ENCODE measurements around the gene JADE3.

JADE3 gene
- 0 to 1.6 (median 0.92) reads per million in 9 experiments for total RNA-seq

DNA sequence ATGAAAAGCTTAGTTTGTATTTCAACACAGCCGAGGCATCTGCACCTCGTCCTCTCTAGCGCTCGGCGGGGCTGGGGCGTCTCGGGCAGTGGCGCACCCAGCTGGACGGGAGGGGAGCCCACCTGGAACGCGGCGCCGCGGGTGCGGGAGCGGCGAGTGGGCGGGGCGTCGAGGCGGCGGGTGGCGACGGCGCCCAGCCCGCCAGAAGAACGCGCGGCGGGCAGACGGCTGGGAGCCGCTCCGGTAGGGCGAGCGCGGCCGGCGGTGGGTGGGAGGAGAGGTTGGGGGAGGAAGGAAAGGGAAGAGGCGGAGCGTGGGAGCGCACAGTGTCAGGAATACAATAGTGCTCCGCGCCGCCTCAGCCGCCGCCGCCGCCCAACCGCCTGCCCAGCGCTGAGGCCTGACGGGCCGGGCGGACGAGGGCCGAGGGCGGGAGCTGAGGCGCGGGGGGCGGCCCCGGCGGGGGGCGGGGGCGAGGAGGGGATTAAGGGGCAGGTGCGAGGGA is at the start of gene JADE3:
Gene JADE3, plus strand, starts transcription at position 324 of the 505 bp plus-strand sequence. CDS start 72,474 bp downstream, outside the sequence.
- Mint-ChIP-seq H3K4me3 (peak within 1 kb of the TSS; percentile 70 to 75), H3K9me3 (no peaks in the 10 kb centered on the region), H3K36me3 (ENCODE audit: insufficient read depth) (no peaks in the 10 kb centered on the region), H3K27me3 (peaks cover 23 to 24% of the 10 kb centered on the region in 2 donors), H3K27ac (no peak within 1 kb of the TSS), H3K4me1 (ENCODE audit: low read depth in 2 of 2) (peaks cover 5 to 6% of the 10 kb centered on the region in 2 donors)
- peak in 1 of 3 experiments; percentile 3 for DNase-seq
- ATAC-seq (replicated peaks), result peak; percentile 62

- ATAC-seq (replicated peaks), result no peak
- no peak overlapping the region for H3K27ac Mint-ChIP-seq
- H3K4me1 Mint-ChIP-seq (ENCODE audit: low read depth in 2 of 2), result no peaks in the 10 kb centered on the region
- no peak overlapping the region for H3K4me3 Mint-ChIP-seq
- no peaks in the 10 kb centered on the region for H3K27me3 Mint-ChIP-seq
- no peaks in the 10 kb centered on the region for H3K9me3 Mint-ChIP-seq
- no peak for DNase-seq
- peaks cover 20% of the 10 kb centered on the region for H3K36me3 Mint-ChIP-seq (ENCODE audit: insufficient read depth)
Measured at GRCh38 chrX:46863072-46863471, 49.1 kb upstream of the JADE3 start.

DNA sequence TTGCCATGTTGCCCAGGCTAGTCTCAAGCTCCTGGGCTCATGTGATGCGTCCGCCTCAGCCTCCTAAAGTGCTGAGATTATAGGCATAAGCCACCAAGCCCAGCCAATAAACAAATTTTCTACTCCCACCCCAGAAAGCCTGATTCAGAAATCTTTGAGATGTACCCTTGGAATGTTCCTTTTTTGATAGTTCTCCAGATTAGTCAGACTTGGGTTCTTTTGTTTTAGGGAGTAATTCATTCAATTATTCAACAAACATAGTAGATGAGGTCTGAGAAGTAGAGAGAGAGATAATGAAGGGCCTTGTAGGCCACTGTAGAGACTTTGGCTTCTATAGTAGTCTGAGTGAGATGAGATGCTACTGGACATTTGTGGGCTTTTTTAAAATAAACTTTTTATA is 47.6 kb upstream of the JADE3 start:
- no peak overlapping the region for H3K4me3 Mint-ChIP-seq
- peaks cover 18% of the 10 kb centered on the region for H3K36me3 Mint-ChIP-seq (ENCODE audit: insufficient read depth)
- H3K27ac Mint-ChIP-seq, result no peak overlapping the region
- no peak for ATAC-seq (replicated peaks)
- no peaks in the 10 kb centered on the region for H3K9me3 Mint-ChIP-seq
- H3K27me3 Mint-ChIP-seq, result no peaks in the 10 kb centered on the region
- no peak for DNase-seq
- H3K4me1 Mint-ChIP-seq (ENCODE audit: low read depth in 2 of 2), result no peaks in the 10 kb centered on the region

GRCh38 chrX:46865281-46865680 is 46.9 kb upstream of the JADE3 start:
- H3K4me1 Mint-ChIP-seq (ENCODE audit: low read depth in 2 of 2), result no peaks in the 10 kb centered on the region
- H3K4me3 Mint-ChIP-seq, result no peak overlapping the region
- ATAC-seq (replicated peaks) (no peak), DNase-seq (no peak)
- H3K27me3 Mint-ChIP-seq, result no peaks in the 10 kb centered on the region
- peaks cover 16% of the 10 kb centered on the region for H3K36me3 Mint-ChIP-seq (ENCODE audit: insufficient read depth)
- no peak overlapping the region for H3K27ac Mint-ChIP-seq
- no peaks in the 10 kb centered on the region for H3K9me3 Mint-ChIP-seq

DNA sequence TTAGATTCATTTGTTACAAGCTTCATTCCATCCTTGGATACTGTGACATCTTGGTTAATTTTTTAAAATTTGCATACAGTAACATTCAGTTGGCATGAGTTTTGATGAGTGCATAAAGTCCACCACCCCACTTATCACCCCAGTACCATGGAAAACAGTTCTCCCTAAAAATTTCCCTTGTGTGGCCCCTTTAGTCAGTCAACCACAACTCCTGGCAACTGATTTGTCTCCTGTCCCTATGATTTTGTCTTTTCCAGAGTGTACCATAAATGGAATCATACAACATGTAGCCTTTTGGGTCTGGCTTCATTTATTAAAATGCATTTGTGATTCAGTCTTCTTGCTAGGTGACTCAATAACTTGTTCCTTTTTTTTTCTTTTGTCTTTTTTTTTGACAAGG is 45.5 kb upstream of the JADE3 start:
- no peaks in the 10 kb centered on the region for H3K27me3 Mint-ChIP-seq
- ATAC-seq (replicated peaks) (no peak), DNase-seq (no peak)
- H3K27ac Mint-ChIP-seq, result peak overlapping the region in 1 of 2 donors; percentile 28
- H3K4me1 Mint-ChIP-seq (ENCODE audit: low read depth in 2 of 2), result no peaks in the 10 kb centered on the region
- no peaks in the 10 kb centered on the region for H3K9me3 Mint-ChIP-seq
- H3K36me3 Mint-ChIP-seq (ENCODE audit: insufficient read depth), result peaks cover 20% of the 10 kb centered on the region
- no peak overlapping the region for H3K4me3 Mint-ChIP-seq

DNA sequence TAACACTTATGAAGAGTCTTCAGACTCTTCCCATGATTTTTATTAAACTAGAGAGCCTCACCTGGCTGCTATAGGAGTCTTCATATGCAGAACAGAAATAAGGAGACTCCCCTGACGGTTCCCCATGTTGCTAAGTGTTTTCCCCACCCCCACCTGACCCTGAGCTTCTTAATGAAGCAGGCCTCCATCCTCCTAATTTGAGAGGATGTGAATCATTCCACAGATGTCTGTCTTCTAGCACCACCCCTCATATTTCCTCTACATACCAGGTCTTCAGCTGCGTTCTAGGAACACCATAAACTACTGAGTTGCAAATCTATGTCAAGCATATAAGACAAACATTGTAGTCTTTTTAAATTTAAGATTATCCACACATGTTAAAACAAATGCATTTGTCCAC is 38.5 kb upstream of the JADE3 start:
- Mint-ChIP-seq H3K36me3 (ENCODE audit: insufficient read depth) (peaks cover 20% of the 10 kb centered on the region), H3K27ac (no peak overlapping the region), H3K9me3 (no peaks in the 10 kb centered on the region), H3K4me1 (ENCODE audit: low read depth in 2 of 2) (peaks cover 0 to 12% of the 10 kb centered on the region in 2 donors), H3K27me3 (no peaks in the 10 kb centered on the region), H3K4me3 (no peak overlapping the region)
- DNase-seq (no peak), ATAC-seq (replicated peaks) (no peak)

DNA sequence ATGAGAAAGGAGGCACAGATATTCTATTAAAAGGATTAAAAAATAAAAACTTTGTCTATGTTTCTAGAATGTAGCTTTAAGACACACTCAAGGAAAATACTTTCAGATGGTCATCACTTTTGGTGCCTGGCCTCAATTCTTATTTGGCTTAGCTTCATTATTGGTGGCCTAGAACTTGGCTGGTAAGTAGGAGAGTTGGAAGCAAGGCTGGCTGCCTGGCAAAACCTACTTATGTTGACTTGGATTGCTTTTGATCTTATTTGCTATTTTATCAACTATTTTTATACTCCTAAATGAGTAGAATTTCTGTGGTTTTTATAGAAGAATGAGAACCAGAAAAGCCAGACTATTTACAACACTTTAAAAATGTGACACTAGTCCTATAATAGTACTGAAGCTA is 35.3 kb upstream of the JADE3 start:
- Mint-ChIP-seq H3K4me3 (no peak overlapping the region), H3K36me3 (ENCODE audit: insufficient read depth) (peaks cover 17% of the 10 kb centered on the region), H3K4me1 (ENCODE audit: low read depth in 2 of 2) (peaks cover 0 to 12% of the 10 kb centered on the region in 2 donors), H3K27ac (no peak overlapping the region), H3K9me3 (no peaks in the 10 kb centered on the region), H3K27me3 (no peaks in the 10 kb centered on the region)
- no peak for ATAC-seq (replicated peaks)
- no peak for DNase-seq

DNA sequence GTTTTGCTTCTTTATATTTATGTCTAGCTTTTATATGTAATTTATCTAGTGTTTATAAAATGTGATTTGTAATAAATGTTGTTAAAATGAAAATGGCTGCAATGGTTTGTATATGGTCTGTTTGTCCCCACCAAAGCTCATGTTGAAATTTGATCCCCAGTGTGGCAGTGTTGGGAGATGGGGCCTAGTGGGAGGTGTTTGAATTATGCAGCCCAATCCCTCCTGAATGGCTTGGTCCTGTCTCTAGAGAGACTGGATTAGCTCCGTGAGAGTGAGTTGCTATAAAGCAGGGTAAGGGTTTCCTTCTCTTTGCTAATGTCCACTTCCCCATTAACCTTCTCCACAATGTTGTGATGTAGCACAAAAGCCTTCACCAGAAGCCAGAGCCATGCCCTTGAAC is 30.0 kb upstream of the JADE3 start:
- Mint-ChIP-seq H3K4me3 (no peak overlapping the region), H3K27ac (no peak overlapping the region), H3K27me3 (no peaks in the 10 kb centered on the region), H3K4me1 (ENCODE audit: low read depth in 2 of 2) (no peaks in the 10 kb centered on the region), H3K36me3 (ENCODE audit: insufficient read depth) (peaks cover 14% of the 10 kb centered on the region), H3K9me3 (no peaks in the 10 kb centered on the region)
- no peak for ATAC-seq (replicated peaks)
- no peak for DNase-seq

DNA sequence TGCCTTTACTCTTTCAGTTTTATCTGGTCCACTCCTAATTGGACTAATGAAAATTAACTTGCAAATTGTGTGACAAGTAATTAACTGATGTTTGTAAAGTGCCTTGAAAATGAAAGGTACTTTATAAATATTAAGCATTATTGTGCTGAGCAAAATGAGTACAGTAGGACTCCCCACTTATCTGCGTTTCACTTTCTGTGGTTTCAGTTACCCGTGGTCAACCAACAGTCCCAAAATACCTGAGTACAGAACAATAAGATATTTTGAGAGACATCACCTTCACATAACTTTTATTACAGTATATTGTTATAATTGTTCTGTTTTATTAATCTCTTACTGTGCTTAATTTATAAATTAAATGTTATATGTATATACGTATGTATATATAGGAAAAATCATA is 27.4 kb upstream of the JADE3 start:
- Mint-ChIP-seq H3K36me3 (ENCODE audit: insufficient read depth) (peaks cover 10% of the 10 kb centered on the region), H3K4me1 (ENCODE audit: low read depth in 2 of 2) (no peaks in the 10 kb centered on the region), H3K4me3 (no peak overlapping the region), H3K9me3 (no peaks in the 10 kb centered on the region), H3K27me3 (no peaks in the 10 kb centered on the region), H3K27ac (no peak overlapping the region)
- DNase-seq (no peak), ATAC-seq (replicated peaks) (no peak)

DNA sequence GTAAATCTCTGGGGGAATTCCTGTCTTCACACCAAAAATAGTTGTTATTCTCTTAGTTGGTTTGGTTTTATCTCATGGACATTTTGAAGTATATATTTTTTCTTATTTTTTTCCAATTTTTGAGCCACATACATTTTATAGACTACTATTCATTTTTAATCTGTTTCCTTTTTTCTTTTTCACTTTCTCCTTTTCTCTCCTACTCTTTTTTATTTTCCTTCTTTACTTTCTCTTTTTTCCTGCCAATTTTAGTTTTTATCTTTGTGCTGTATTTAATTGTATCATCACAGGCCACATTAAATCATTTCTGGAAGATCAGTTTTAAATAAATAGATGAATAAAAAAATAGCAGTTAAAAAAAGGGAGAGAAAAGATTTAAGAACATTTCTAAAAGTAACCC is 14.0 kb upstream of the JADE3 start:
- peaks cover 9% of the 10 kb centered on the region in 2 donors for H3K27me3 Mint-ChIP-seq
- ATAC-seq (replicated peaks) (no peak), DNase-seq (no peak)
- no peaks in the 10 kb centered on the region for H3K9me3 Mint-ChIP-seq
- no peak overlapping the region for H3K27ac Mint-ChIP-seq
- H3K36me3 Mint-ChIP-seq (ENCODE audit: insufficient read depth), result peaks cover 2% of the 10 kb centered on the region
- no peaks in the 10 kb centered on the region for H3K4me1 Mint-ChIP-seq (ENCODE audit: low read depth in 2 of 2)
- H3K4me3 Mint-ChIP-seq, result no peak overlapping the region

DNA sequence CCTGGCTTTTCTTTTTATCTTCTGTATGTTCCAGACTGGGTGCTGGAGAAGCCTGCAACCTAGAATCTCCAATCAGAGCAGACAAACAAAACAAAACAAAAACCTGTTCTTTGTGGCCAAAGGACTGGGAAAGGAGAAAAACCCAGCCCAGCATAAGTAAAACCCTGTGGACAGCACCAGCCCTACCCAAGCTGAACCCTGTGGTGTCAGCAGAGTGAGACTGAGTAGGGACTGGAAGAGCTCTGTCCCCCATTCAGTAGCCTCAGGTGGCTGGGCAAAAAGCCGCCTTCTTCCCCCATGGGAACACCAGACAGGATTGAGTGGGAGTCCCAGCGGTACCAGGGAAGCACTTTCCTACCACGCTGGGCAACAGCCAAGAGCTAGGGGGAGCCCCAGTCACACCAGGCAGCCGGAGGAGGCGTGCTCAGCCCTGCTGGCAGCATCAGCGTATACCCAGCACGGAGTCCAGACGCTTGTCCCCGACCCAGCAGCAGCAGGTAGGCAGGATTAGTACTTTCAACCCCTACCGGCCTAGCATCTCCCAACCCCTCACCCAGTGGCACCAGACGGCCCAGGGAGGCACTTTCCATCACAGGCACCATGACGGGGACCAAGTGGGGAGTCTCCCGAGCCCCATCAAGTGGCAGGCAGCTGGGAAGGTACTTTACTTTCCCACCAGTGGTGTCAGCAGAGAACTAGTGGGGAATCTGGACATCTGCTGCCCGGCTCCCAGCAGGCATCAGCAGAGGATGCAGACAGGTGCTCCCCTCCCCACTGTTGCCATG is 8.6 kb upstream of the JADE3 start:
- DNase-seq (peak; percentile 16 to 41 (median 32)), ATAC-seq (replicated peaks) (peak; percentile 99)
- no peaks in the 10 kb centered on the region for H3K27me3 Mint-ChIP-seq
- H3K36me3 Mint-ChIP-seq (ENCODE audit: insufficient read depth), result no peaks in the 10 kb centered on the region
- no peaks in the 10 kb centered on the region for H3K9me3 Mint-ChIP-seq
- H3K4me3 Mint-ChIP-seq, result peak overlapping the region; percentile 48 to 58
- peaks cover 0 to 5% of the 10 kb centered on the region in 2 donors for H3K4me1 Mint-ChIP-seq (ENCODE audit: low read depth in 2 of 2)
- H3K27ac Mint-ChIP-seq, result no peak overlapping the region

GRCh38 chrX:46904626-46905025 is 7.6 kb upstream of the JADE3 start:
- H3K4me1 Mint-ChIP-seq (ENCODE audit: low read depth in 2 of 2), result peaks cover 0 to 5% of the 10 kb centered on the region in 2 donors
- H3K4me3 Mint-ChIP-seq, result no peak overlapping the region
- no peaks in the 10 kb centered on the region for H3K9me3 Mint-ChIP-seq
- ATAC-seq (replicated peaks) (no peak), DNase-seq (no peak)
- no peaks in the 10 kb centered on the region for H3K36me3 Mint-ChIP-seq (ENCODE audit: insufficient read depth)
- H3K27ac Mint-ChIP-seq, result no peak overlapping the region
- H3K27me3 Mint-ChIP-seq, result no peaks in the 10 kb centered on the region

- Mint-ChIP-seq H3K27ac (no peak overlapping the region), H3K9me3 (no peaks in the 10 kb centered on the region), H3K27me3 (peaks cover 10 to 11% of the 10 kb centered on the region in 2 donors), H3K4me3 (no peak overlapping the region), H3K4me1 (ENCODE audit: low read depth in 2 of 2) (peaks cover 5 to 6% of the 10 kb centered on the region in 2 donors), H3K36me3 (ENCODE audit: insufficient read depth) (no peaks in the 10 kb centered on the region)
- ATAC-seq (replicated peaks) (no peak), DNase-seq (no peak)
Measured at GRCh38 chrX:46910415-46910814, 1.8 kb upstream of the JADE3 start.
